Esophagus muscularis mucosa (tissue), 4 donors: Measurements from ENCODE around the gene HOXC11. TPM values are rescaled to one million over a fixed set of nuclear protein-coding genes. Genes with fewer than 3 reads are reported as not detected.

Experiments used
- DNase-seq: peaks from one replicate; pipeline ENCODE4 v3.0.0-alpha.2; 2017; ENCODE audit errors: extremely low spot score
- H3K27ac ChIP-seq, 4 donors: fragments of 200-600 bp; sonication (generic); replicated peaks in 1 of 4; 1 replicate in 3 of 4; 2 replicates in 1 of 4; pipeline ENCODE4 v1.5.1; 2016 to 2019; ENCODE audit warnings: mild to moderate bottlenecking in 1 of 4
- H3K27me3 ChIP-seq, 4 donors: fragments of 200-600 bp; sonication (generic); one replicate each; pipeline versions ENCODE4 v1.5.1 to v1.6.0; 2016 to 2019
- H3K36me3 ChIP-seq, 4 donors: fragments of 200-600 bp; sonication (generic); one replicate each; pipeline ENCODE4 v1.5.1; 2016 to 2019
- H3K4me1 ChIP-seq, 4 donors: fragments of 200-600 bp; sonication (generic); one replicate each; pipeline ENCODE4 v1.5.1; 2016 to 2019
- H3K4me3 ChIP-seq, 4 donors: fragments of 200-600 bp; sonication (generic); 1 replicate in 2 of 4; 2 replicates in 2 of 4; pipeline ENCODE4 v1.5.1; 2016 to 2019; ENCODE audit warnings: mild to moderate bottlenecking in 4 of 4, moderate library complexity in 1 of 4
- H3K9me3 ChIP-seq, 4 donors: fragments of 200-600 bp; sonication (generic); 1 replicate in 3 of 4; 2 replicates in 1 of 4; pipeline ENCODE4 v1.5.1; 2016 to 2019
- EP300 ChIP-seq: sonication (generic); formaldehyde crosslinking; IDR thresholded peaks from one replicate; pipeline ENCODE4 v1.6.1; 2017; ENCODE audit warnings: antibody characterized with exemption
- POLR2A ChIP-seq: fragments of 450-650 bp; IDR thresholded peaks from one replicate; pipeline ENCODE4 v1.6.1; 2017; ENCODE audit warnings: antibody characterized with exemption, moderate library complexity, mild to moderate bottlenecking, low read depth
- POLR2AphosphoS5 ChIP-seq, 2 donors: sonication (generic); formaldehyde crosslinking; IDR thresholded peaks; one replicate each; pipeline ENCODE4 v1.6.1; 2017; ENCODE audit warnings: antibody characterized with exemption in 2 of 2
- whole genome bisulfite sequencing: methylation state at CpG from one replicate; pipeline ENCODE4 v1.1.5; 2018; 5-methylcytosine and 5-hydroxymethylcytosine counted together
- intact Hi-C: fragments of 100-400 bp; cut with DNase I; formaldehyde crosslinking; loops from one replicate; pipeline ENCODE4 v1.15.1; 2023
- total RNA-seq, 4 donors: library from RNA; depleted of rRNA; stranded (reverse); fragments of >200 nt; gene quantifications; one replicate each; pipeline versions ENCODE4 v1.1.0 to v1.2.1, GENCODE V29; 2016
- TF ChIP-seq, protein P1 (sequence below), 3 experiments: fragments of 200-600 bp in 2 of 3; fragments of 450-650 bp in 1 of 3; sonication (generic) in 2 of 3; IDR thresholded peaks; one replicate each; pipeline ENCODE4 v1.5.1; 2017 to 2019; ENCODE audit warnings: antibody characterized with exemption in 3 of 3, mild to moderate bottlenecking in 2 of 3, moderate library complexity in 1 of 3

The HOXC11 gene
- total RNA-seq, 4 donors from 2014 or later, result not detected

DNA sequence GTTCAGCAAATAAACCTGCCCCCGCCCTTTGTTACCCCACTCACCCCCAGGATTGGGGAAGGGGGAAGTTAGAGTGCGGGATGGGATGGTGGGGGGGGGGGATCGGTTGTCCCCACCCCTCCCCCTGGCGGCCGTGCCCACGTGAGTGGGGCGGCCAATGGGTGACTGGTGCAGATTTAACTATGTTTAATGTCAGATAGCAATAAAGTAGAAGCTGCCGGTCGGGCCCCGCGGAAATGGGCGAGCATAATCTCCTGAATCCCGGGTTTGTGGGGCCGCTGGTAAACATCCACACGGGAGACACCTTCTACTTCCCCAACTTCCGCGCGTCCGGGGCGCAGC, 18.3 kb upstream of the HOXC11 start, which contains the start of gene HOXC12:
Gene HOXC12 (plus strand): TSS at position 210 of the 342 bp plus-strand sequence. CDS start 27 bp downstream, at position 237.
- Histone ChIP-seq H3K4me1 (peaks cover 7 to 48% (median 31%) of the 10 kb centered on the region in 4 donors), H3K27ac (no peak within 1 kb of the TSS), H3K4me3 (no peak within 1 kb of the TSS), H3K36me3 (no peaks in the 10 kb centered on the region), H3K9me3 (no peaks in the 10 kb centered on the region), H3K27me3 (peaks cover 10 to 100% (median 98%) of the 10 kb centered on the region in 4 donors)
- 0% methylated on average over 6 of the region's 20 CpGs for WGBS
- DNase-seq, result no peak
- TF ChIP-seq POLR2A (no peak), EP300 (no peak), POLR2AphosphoS5 (IDR thresholded peaks at IDR 0.05) (no peak)
- TF ChIP-seq, protein P1, sequence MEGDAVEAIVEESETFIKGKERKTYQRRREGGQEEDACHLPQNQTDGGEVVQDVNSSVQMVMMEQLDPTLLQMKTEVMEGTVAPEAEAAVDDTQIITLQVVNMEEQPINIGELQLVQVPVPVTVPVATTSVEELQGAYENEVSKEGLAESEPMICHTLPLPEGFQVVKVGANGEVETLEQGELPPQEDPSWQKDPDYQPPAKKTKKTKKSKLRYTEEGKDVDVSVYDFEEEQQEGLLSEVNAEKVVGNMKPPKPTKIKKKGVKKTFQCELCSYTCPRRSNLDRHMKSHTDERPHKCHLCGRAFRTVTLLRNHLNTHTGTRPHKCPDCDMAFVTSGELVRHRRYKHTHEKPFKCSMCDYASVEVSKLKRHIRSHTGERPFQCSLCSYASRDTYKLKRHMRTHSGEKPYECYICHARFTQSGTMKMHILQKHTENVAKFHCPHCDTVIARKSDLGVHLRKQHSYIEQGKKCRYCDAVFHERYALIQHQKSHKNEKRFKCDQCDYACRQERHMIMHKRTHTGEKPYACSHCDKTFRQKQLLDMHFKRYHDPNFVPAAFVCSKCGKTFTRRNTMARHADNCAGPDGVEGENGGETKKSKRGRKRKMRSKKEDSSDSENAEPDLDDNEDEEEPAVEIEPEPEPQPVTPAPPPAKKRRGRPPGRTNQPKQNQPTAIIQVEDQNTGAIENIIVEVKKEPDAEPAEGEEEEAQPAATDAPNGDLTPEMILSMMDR (IDR thresholded peaks at IDR 0.05), result no peak
- intact Hi-C loops, result no loop called here

GRCh38 chr12:53955036-53955775, 17.7 kb upstream of the HOXC11 start:
- H3K27me3 ChIP-seq, result peaks cover 10 to 100% (median 98%) of the 10 kb centered on the region in 4 donors
- intact Hi-C loops, result no loop called here
- no peak overlapping the region for H3K4me3 ChIP-seq
- TF ChIP-seq POLR2A (no peak), POLR2AphosphoS5 (IDR thresholded peaks at IDR 0.05) (no peak), EP300 (no peak)
- WGBS, result 5% methylated on average over 33 of the region's 86 CpGs
- no peak for DNase-seq
- no peaks in the 10 kb centered on the region for H3K9me3 ChIP-seq
- H3K27ac ChIP-seq, result no peak overlapping the region
- H3K36me3 ChIP-seq, result no peaks in the 10 kb centered on the region
- peaks cover 7 to 45% (median 31%) of the 10 kb centered on the region in 4 donors for H3K4me1 ChIP-seq

- no peak for DNase-seq
- 9% methylated on average over 10 of the region's 10 CpGs for WGBS
- peaks cover 7 to 48% (median 34%) of the 10 kb centered on the region in 4 donors for H3K4me1 ChIP-seq
- H3K4me3 ChIP-seq, result no peak overlapping the region
- TF ChIP-seq EP300 (no peak), POLR2AphosphoS5 (IDR thresholded peaks at IDR 0.05) (no peak), POLR2A (no peak)
- TF ChIP-seq, protein P1 (IDR thresholded peaks at IDR 0.05), result no peak
- H3K9me3 ChIP-seq, result no peaks in the 10 kb centered on the region
- no peaks in the 10 kb centered on the region for H3K36me3 ChIP-seq
- intact Hi-C loops, result no loop called here
- peaks cover 10 to 100% (median 98%) of the 10 kb centered on the region in 4 donors for H3K27me3 ChIP-seq
- no peak overlapping the region for H3K27ac ChIP-seq
Measured at GRCh38 chr12:53955776-53956250, 17.1 kb upstream of the HOXC11 start.

DNA sequence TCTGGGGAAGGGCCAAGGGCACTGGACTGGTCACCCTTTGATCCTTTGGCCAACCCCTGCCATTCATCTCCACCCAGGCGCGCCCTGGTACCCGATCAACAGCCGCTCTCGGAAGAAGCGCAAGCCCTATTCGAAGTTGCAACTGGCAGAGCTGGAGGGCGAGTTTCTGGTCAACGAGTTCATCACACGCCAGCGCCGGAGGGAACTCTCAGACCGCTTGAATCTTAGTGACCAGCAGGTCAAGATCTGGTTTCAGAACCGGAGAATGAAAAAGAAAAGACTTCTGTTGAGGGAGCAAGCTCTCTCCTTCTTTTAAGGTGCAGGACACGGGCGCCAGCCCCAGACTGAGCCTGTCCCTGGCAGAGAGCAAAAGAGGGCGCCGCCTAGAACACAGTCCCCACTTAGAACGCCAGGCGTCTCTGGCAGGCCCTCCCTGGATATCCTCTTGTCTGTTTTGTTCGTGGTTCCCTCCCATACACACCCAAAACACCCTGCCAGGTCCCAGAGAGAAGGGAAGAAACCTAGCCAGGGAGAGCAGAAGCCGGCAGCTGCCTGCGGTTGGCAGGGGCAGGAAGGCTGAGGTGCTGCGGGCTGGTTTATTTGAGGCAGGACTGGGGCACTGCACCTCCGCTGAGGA, 16.6 kb upstream of the HOXC11 start:
- Histone ChIP-seq H3K27ac (no peak overlapping the region), H3K27me3 (peaks cover 10 to 100% (median 98%) of the 10 kb centered on the region in 4 donors), H3K4me3 (no peak overlapping the region), H3K4me1 (peaks cover 9 to 48% (median 34%) of the 10 kb centered on the region in 4 donors), H3K9me3 (no peaks in the 10 kb centered on the region), H3K36me3 (no peaks in the 10 kb centered on the region)
- WGBS, result 13% methylated on average over 23 of the region's 25 CpGs
- TF ChIP-seq EP300 (no peak), POLR2A (no peak), POLR2AphosphoS5 (IDR thresholded peaks at IDR 0.05) (no peak)
- TF ChIP-seq, protein P1 (IDR thresholded peaks at IDR 0.05), result no peak
- no peak for DNase-seq
- intact Hi-C loops, result no loop called here

DNA sequence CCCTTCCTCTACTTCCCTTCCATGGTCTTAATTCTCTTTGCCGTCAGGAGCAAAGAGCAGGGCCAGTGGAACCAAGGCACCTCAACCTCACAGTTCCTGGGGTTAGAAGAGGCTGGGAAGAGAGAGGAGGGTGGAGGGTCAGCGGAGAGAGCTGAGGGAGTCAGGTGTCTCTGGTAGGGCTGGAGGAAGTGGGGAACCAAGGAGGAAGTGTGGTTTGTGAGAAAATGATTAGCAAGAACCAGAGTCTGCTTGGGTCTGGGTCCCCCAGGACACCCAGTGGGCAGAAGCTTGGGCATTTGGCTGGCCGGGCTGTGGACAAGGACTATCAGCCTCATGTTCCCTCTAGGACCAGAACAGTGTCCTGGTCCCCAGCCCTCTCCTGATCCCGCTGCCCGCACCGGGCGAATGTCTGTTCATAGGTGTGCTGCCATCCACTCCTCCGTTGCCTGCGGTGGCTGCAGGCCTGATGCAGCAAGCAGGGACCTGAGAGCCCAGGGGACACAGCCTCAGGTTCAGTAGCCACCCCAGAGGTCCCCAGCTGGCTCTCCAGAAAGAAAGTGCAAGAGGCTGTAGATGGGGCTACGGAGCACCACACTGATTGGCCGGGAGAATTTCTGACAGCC, 15.9 kb upstream of the HOXC11 start:
- WGBS, result 12% methylated on average over 3 of the region's 11 CpGs
- Histone ChIP-seq H3K27ac (no peak overlapping the region), H3K4me1 (peaks cover 7 to 45% (median 31%) of the 10 kb centered on the region in 4 donors), H3K36me3 (no peaks in the 10 kb centered on the region), H3K27me3 (peaks cover 10 to 100% (median 98%) of the 10 kb centered on the region in 4 donors), H3K4me3 (no peak overlapping the region), H3K9me3 (no peaks in the 10 kb centered on the region)
- intact Hi-C loops, result no loop called here
- DNase-seq, result no peak
- no peak for TF ChIP-seq POLR2AphosphoS5 (IDR thresholded peaks at IDR 0.05)
- TF ChIP-seq, protein P1 (IDR thresholded peaks at IDR 0.05), result no peak
- no peak for TF ChIP-seq POLR2A
- TF ChIP-seq EP300, result no peak
